ENCODE measurements around the gene TIMM23.
A peak's percentile ranks its signal among the peaks of the same experiment; 100 is the strongest.
"Not testable (repeated sequence)": the region's sequence is repeated elsewhere in the genome, so short reads cannot be mapped to it uniquely, and the experiment has no call there.

The TIMM23 gene

DNA sequence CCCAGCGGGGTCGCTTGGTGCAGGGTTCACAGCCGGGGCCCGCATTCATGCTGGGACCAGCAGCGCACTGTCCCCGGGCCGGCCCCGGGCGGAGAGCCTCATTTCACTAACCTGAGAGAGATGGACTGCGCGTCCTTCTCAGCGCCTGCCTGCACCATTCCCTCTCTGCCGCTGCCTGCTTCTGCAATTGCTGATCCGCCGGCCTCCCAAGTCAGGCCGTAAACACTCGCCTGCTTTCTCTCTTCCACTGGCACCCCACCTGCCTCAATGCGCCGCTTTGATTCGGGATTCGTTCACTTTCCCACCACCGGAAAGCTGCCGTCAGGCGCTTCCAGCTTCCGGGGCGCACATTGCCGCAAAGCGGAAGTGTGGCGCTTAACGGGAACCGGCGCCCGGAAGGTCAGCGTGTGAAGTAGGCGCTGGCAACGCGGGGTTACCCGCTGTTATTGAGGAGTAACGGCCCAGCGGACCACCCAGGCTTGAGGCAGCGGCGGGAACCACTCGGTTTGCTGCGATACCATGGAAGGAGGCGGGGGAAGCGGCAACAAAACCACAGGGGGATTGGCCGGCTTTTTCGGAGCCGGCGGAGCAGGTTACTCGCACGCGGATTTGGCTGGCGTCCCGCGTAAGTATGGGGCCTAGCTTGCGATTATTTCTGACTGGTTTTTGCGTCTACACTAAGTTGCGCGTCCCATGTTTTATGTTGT is at the start of gene TIMM23:
Gene TIMM23 (plus strand): TSS at position 384 of the 707 bp plus-strand sequence. CDS start 136 bp downstream, at position 520.
- DNase-seq (ENCODE audit: insufficient read length, low spot score), result peak; percentile 13

DNA sequence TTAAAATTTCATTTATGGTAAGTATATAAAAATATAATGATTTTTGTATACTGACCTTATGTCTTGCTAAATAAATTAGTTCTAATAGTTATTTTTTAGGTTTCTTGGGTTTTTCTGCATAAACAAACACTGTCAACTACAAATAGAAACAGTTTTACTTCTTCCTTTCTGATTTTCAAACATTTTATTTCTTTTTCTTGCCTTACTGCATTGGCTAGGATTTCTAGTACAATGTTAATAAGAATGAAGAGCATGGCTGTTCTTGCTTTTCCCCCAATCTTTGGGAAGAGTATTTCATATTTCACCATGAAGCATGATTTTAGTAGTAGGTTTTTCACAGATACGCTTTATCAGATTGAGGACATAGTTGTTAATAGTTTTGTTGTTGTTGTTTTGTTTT is 45.5 kb upstream of the TIMM23 start:
- FAIRE-seq; DNase-seq (ENCODE audit: insufficient read length, low spot score): not testable (repeated sequence)

More for the DNA sequence above, at the start of gene TIMM23:
- FAIRE-seq, result not testable (repeated sequence)

DNA sequence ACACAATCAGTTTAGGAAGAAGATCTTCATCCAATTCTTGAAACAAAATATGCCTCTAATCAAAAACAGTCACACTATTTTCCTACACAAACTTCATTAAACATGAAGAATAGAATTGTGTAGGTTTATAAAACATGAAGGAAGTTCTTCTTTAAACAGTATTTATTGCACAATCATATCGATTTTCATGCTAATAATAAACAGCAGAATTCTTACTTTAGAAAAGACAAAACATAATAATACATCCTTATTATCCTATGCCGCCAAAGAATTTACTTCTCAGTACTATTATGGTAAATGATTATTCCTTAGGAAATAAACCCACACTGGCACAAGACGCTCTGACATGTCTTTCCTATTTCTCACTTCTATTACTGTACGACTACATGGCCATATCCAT is 41.0 kb upstream of the TIMM23 start:
- DNase-seq (ENCODE audit: insufficient read length, low spot score); FAIRE-seq: not testable (repeated sequence)

DNA sequence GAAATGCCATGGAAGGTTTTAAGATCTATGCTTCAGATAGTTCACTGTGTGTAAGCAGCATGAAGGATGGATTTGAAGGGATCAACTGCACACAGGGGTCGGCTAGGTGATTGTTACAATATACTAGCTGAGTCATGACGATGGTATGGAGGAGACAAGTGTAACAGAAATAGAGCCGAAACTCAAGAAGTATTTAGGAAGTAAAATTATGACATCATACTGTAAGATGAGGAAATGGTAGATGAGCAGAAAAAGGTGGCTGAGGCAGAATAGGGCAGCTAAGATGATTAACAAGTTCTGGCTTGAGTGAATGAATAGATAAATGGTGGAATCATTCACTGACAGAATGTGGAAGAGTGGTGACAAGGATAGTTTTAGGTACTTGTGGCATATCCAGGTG is 37.5 kb upstream of the TIMM23 start:
- not testable (repeated sequence) for DNase-seq (ENCODE audit: insufficient read length, low spot score); FAIRE-seq

DNA sequence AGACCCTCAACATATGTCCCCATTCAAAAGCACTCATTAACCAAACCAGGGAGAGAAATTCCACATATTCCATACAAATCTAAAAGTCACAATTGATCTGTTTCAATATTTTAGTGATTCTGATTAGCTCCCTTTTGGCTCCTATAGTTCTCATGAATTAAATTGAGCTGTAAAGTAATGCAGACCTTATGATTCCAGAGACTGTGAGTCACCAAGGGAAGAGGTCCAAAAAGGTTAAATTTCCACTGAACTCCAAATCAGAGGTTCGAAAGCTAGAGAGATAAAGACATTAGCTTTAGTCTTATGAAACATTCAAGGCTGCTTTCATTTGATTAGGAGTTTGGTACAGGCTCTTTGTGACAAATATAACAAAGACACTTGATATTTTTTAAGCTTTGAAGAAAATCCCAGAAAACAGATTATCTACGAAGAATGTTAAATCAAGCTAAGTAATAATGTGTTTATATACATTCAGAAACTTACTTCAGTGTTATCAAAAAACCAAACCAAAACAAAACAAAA is 33.1 kb upstream of the TIMM23 start:
- not testable (repeated sequence) for DNase-seq (ENCODE audit: insufficient read length, low spot score); FAIRE-seq

DNA sequence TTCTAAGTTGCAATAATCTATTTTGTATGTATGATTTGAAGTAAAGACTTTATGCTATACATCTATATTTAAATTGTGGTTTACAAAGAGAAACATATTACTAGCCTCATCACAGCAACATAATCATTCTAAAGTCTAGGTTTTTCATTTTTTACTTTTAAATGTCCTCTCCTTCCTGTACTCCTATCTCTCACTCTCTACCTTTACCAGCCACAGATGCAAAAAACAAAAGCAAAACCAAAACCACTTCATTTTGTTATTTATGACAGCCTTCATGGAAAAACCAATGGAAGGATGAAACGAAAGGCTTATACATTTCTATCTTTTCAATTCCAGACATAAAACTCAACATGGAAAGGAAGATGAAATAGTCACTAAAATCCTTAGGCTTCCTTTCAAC is 31.1 kb upstream of the TIMM23 start:
- not testable (repeated sequence) for DNase-seq (ENCODE audit: insufficient read length, low spot score); FAIRE-seq

DNA sequence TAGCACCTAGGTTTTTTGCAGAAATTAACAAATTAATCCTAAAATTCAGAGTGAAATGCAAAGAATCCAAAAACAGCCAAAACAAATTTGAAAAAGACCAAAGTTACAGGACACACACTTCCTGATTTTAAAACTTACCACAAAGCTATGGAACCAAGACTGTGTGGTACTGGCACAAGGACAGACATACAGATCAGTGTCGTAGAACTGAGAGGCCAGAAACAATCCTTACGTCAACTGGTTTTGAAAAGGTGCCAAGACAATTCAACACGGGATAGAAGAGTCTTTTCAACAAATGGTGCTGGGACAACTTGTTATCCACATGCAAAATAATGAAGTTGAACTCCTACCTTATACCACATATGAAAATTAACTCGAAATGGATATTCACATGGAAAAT is 26.8 kb upstream of the TIMM23 start:
- FAIRE-seq, result not testable (repeated sequence)

DNA sequence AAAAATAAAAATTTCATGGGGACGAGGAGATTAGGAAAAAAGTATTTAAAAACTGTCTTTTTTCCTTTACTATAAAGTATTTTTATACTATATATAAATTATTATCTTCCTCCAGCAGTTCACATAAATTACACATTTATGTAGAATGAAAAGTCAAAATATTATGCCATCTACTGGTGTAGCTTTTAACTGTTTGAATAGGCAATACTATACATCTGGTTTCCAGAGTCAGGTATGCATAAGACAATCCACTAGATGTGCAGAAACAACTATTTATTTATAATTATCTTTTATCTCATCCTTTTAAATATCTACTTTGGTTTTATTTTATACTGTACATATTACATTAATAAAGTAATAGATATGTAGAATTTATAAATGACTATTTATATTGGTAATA is 24.9 kb upstream of the TIMM23 start:
- DNase-seq (ENCODE audit: insufficient read length, low spot score); FAIRE-seq: not testable (repeated sequence)

More for the DNA sequence above, 26.8 kb upstream of the TIMM23 start:
- not testable (repeated sequence) for DNase-seq (ENCODE audit: insufficient read length, low spot score)

DNA sequence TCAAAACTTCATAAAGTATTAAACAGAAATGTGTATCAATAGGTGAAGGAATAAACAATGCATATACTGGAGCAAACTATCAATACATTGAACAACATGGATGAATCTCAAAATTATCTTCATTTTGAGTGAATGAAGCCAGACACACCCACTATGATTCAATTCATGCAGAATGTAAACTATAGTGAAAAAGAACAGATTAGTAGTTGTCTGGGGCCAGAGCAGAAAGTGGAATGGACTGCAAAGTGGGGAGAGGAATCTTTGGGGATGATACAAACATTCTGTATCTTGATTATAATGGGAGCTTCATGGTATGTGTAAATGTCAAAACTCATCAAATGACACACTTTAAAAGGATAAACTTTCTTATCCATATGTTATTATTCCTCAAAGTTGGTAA is 23.5 kb upstream of the TIMM23 start:
- DNase-seq (ENCODE audit: insufficient read length, low spot score); FAIRE-seq: not testable (repeated sequence)

DNA sequence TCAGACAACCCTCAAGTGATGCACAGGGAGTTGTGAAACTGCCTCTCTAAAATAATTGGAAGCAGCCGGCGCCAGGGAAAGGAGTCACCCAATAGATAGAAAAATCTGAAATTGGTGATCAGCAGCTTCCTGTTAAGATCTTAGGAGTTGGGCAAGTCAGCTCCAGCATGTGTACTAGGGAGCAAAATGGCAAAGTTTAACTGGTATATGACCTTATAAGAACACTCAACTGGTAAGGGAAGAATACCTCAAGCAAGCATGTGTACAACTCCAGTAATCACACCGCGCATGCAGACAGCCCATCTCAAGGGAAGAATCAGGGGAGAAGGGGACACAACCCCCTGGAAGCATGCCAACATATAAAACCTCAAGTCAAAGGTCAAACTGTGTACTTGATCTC is 17.9 kb upstream of the TIMM23 start:
- DNase-seq (ENCODE audit: insufficient read length, low spot score); FAIRE-seq: not testable (repeated sequence)

DNA sequence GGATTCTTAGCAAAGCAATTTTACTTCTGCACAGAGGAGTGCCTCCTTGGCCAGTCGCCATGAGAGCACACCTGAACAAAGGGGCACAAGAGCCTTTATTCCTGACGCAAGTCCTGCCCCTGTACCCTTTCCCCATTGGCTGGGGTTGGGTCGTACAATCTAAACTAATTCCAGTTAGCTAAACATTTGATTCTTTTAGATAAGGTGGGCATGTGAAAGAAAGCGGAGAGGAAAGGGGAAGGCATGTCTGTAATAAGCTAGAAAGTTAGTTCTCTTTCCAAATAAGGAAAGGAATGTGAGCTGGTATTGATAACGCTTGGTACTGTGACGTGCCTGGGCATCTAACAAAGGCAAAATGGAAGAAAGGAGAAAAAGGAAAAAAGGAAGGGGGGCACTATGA is 15.7 kb upstream of the TIMM23 start:
- not testable (repeated sequence) for FAIRE-seq; DNase-seq (ENCODE audit: insufficient read length, low spot score)

- not testable (repeated sequence) for DNase-seq (ENCODE audit: insufficient read length, low spot score); FAIRE-seq
These were observed 14.4 kb upstream of the TIMM23 start for GRCh38 chr10:45957928-45958327.

DNA sequence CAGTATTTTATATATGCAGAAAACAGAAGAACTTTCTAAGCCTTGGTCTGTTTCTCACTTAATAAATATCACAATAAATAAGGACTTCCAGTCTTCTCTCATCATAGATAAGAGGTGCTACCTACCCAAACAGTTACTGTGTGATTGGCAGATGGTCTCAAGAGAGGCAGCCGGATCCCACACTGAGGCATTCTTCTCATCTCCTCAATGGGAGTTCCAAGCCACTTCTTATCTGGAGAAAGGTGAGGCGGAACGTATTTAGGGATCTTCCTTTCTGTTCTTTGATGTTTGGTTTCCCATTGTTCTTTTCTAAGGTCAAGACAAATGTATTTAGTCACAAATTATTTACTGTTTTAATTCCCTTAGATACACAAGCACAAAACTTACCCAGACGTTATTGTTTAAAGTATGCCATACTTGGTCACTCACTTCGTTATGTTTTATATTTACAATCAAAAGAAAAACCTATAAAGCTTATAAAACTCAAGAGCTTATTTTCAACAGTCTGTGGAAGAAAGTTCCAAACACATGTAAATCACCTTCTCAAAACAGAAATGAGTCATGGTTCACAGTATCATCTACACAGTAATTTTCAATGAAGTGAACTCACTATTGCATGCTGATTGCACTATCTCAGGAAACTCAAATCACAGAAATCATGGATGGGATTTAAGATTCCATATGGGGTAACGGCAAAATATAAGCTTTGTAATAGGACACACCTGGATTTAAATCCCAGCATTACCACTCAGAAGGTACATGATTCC is 9.4 kb upstream of the TIMM23 start:
- FAIRE-seq; DNase-seq (ENCODE audit: insufficient read length, low spot score): not testable (repeated sequence)

DNA sequence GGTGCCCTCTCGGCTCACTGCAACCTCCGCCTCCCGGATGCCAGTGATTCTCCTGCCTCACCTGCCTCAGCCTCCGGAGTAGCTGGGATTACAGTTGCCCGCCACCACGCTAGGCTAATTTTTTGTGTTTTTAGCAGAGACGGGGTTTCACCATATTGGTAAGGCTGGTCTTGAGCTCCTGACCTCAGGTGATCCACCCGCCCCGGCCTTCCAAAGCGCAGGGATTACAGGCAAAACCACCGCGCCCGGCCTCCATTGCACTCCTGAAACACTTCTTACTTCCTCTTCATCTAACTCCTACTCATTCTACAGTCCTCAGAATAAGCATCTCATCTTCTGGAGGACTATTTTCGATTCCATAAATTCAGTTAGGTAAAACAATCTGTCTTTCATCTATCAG is 1.3 kb upstream of the TIMM23 start:
- DNase-seq (ENCODE audit: insufficient read length, low spot score); FAIRE-seq: not testable (repeated sequence)

DNA sequence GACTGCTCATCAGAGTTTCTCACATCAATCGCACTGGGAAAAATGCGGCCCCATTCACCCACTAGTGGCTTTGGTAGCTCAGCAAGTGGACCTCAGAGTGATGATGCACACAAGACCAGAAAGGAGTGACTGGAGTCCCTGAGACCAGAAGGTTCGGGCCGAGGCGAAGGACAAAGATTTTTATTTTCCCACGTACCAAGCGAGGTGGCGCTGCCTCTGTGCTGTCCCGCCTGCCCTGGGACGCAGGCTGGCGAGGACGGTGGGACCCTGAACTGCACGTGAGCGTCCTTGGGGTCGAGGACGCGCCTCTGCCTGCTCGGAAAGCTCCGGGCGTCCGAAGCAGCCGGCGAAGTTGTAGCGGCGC is 565 bp upstream of the TIMM23 start:
- FAIRE-seq; DNase-seq (ENCODE audit: insufficient read length, low spot score): not testable (repeated sequence)

DNA sequence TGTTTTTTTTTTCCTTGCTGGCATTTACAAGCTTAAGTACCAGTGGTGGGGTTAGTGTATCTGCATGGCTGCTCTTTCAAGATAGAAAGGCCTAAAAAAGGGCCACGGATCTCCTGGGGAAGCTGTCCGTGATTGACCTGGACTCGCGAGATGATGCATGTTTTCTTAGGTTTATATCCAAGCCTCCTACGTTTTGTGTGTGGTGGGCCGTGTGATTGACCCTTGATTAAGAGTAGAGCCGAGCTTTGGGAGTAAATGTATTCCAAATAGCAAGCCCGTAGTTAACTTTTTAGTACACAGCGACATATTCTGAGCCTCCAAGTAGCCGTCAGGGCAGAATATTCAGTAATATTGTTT is 502 bp downstream of the TIMM23 start:
- not testable (repeated sequence) for FAIRE-seq; DNase-seq (ENCODE audit: insufficient read length, low spot score)

- DNase-seq (ENCODE audit: insufficient read length, low spot score); FAIRE-seq: not testable (repeated sequence)
These were observed 1.8 kb downstream of the TIMM23 start for GRCh38 chr10:45974041-45974440.

DNA sequence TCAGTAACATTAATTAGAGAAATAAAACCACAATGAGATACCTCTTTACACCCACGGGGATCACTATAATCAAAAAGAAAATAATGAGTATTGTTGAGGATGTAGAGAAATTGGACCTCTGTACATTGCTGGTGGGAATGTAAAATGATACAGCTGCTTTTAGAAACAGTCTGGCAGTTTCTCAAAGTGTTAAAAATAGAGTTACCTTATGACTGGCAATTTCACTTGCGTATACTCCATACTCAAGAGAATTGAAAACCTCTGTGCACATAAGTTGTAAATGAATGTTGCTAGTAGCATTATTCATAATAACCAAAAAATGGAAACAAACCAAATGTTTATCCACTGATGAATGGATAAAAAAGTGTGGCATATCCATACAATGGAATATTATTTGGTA is 6.3 kb downstream of the TIMM23 start:
- FAIRE-seq, result not testable (repeated sequence)

DNA sequence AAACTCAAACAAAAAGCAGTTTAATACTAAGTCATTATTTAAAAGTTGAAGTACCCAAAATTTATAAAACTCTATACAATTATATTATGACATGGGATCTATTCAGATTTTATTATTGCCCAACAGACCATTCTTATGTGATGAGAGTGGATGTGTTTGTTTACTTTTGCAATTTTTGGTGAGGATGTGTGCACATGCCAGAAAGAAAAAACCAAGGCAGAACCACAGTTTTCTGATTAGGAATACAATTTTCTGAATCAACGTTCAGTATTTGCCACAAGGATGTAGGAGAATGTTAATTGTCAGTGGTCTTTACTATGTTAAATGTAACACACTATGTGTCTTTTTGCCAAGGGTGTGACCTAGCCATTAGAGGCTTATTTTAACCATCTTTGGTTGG is 9.1 kb downstream of the TIMM23 start:
- DNase-seq (ENCODE audit: insufficient read length, low spot score); FAIRE-seq: not testable (repeated sequence)

More for the DNA sequence above, 6.3 kb downstream of the TIMM23 start:
- not testable (repeated sequence) for DNase-seq (ENCODE audit: insufficient read length, low spot score)

DNA sequence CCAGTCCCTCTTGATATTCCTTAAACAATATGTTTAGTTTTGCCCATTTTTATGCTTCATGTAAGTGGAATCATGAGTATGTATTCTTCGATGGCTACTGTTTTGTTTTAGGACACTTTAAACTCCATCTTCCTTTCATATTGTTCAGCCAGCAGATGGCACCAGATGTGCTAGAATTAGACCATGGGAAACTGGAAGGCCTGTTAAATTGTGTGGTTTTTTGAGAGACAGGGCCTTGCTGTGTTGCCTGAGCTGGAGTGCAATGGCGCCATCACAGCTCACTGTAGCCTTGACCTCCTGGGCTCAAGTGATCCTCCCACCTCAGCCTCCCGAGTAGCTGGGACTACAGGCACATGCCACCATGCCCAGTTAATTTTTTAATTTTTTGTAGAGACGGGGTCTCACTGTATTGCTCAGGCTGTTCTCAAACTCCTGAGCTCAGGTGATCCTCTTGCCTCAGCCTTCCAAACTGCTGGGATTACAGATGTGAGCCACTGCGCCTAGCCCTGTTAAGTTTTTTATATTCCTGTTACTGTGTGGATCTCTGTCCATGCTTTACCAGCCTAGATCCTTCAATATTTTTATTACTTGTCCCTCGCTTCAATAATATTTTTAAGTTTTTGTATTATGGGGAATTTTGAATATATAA is 11.4 kb downstream of the TIMM23 start:
- DNase-seq (ENCODE audit: insufficient read length, low spot score); FAIRE-seq: not testable (repeated sequence)

- not testable (repeated sequence) for FAIRE-seq; DNase-seq (ENCODE audit: insufficient read length, low spot score)
These were observed 12.2 kb downstream of the TIMM23 start for GRCh38 chr10:45984473-45984872.
